DMS79 treated with DMSO at 0.1 percent for 48 hours (cell line): ENCODE measurements around the gene DAGLB.
"Not testable (repeated sequence)": the region's sequence is repeated elsewhere in the genome, so short reads cannot be mapped to it uniquely, and the experiment has no call there.

Source experiments
- DNase-seq: peaks from one replicate; lab custom pipeline; 2025; lab: John Stamatoyannopoulos, UW

The DAGLB gene

GRCh38 chr7:6447581-6448199, at the start of gene DAGLB:
Gene DAGLB (minus strand): TSS chr7:6447954. CDS start chr7:6447842, 112 bp downstream.
- DNase-seq: peak; percentile 92

- DNase-seq: no peak
Measured at GRCh38 chr7:6497637-6497905, 49.8 kb upstream of the DAGLB start.

- no peak for DNase-seq
Measured at GRCh38 chr7:6496842-6497636, 49.3 kb upstream of the DAGLB start.

- no peak for DNase-seq
Measured at GRCh38 chr7:6495597-6496262, 48.0 kb upstream of the DAGLB start.

- DNase-seq: no peak
Measured at GRCh38 chr7:6494365-6494764, 46.6 kb upstream of the DAGLB start.

- DNase-seq: no peak
Measured at GRCh38 chr7:6491194-6491593, 43.4 kb upstream of the DAGLB start.

GRCh38 chr7:6489612-6490011, 41.9 kb upstream of the DAGLB start:
- DNase-seq: no peak

- no peak for DNase-seq
Measured at GRCh38 chr7:6487184-6487545, 39.4 kb upstream of the DAGLB start.

GRCh38 chr7:6486438-6487183, 38.9 kb upstream of the DAGLB start:
- no peak for DNase-seq

- DNase-seq: no peak
Measured at GRCh38 chr7:6482743-6483119, 35.0 kb upstream of the DAGLB start.

- DNase-seq: no peak
Measured at GRCh38 chr7:6482307-6482706, 34.6 kb upstream of the DAGLB start.

GRCh38 chr7:6481445-6481844, 33.7 kb upstream of the DAGLB start:
- no peak for DNase-seq

- no peak for DNase-seq
Measured at GRCh38 chr7:6480323-6480660, 32.5 kb upstream of the DAGLB start.

- DNase-seq: no peak
Measured at GRCh38 chr7:6479067-6479466, 31.3 kb upstream of the DAGLB start.

- DNase-seq: no peak
Measured at GRCh38 chr7:6478186-6478585, 30.4 kb upstream of the DAGLB start.

GRCh38 chr7:6477318-6477660, 29.5 kb upstream of the DAGLB start:
- no peak for DNase-seq

GRCh38 chr7:6476596-6477317, 29.0 kb upstream of the DAGLB start:
- no peak for DNase-seq

- DNase-seq: no peak
Measured at GRCh38 chr7:6475433-6476186, 27.9 kb upstream of the DAGLB start.

- no peak for DNase-seq
Measured at GRCh38 chr7:6465862-6466261, 18.1 kb upstream of the DAGLB start.

- not testable (repeated sequence) for DNase-seq
Measured at GRCh38 chr7:6463609-6464008, 15.9 kb upstream of the DAGLB start.

GRCh38 chr7:6461946-6462550, 14.3 kb upstream of the DAGLB start:
- no peak for DNase-seq
